Activated CD8-positive, alpha-beta T cell treated with anti-CD3 and anti-CD28 coated beads for 36 hours (primary cell): Measurements from ENCODE around the gene WDR73. TPM values are rescaled to one million over a fixed set of nuclear protein-coding genes. Genes with fewer than 3 reads are reported as not detected.
A peak's percentile ranks its signal among the peaks of the same experiment; 100 is the strongest.

Experiments
- ATAC-seq: fragments of 200-7000 bp; cut with Tn5 transposase; one replicate; pipeline ENCODE4 v1.10.0; 2021; ENCODE audit warnings: mild to moderate bottlenecking, moderate library complexity
- CTCF ChIA-PET: fragments of 350-600 bp; sonication (Branson Sonifier 250); formaldehyde crosslinking; loops from one replicate; lab custom pipeline; 2021; ENCODE audit warnings: antibody characterized with exemption; lab: Charles Lee
- POLR2A ChIA-PET: fragments of 350-600 bp; sonication (Branson Sonifier 250); formaldehyde crosslinking; loops from one replicate; lab custom pipeline; 2021; ENCODE audit warnings: antibody characterized with exemption; lab: Charles Lee
- DNase-seq: peaks from one replicate; pipeline ENCODE4 v3.0.0-alpha.2; 2020
- H3K27ac Mint-ChIP-seq: one replicate; pipeline ENCODE4 v1.8.0; 2021; ENCODE audit warnings: mild to moderate bottlenecking, mixed read lengths
- H3K27me3 Mint-ChIP-seq: one replicate; pipeline ENCODE4 v1.8.0; 2021; ENCODE audit warnings: mixed read lengths
- H3K36me3 Mint-ChIP-seq: one replicate; pipeline ENCODE4 v1.8.0; 2021; ENCODE audit warnings: low read depth, mixed read lengths
- H3K4me1 Mint-ChIP-seq: one replicate; pipeline ENCODE4 v1.8.0; 2021; ENCODE audit warnings: low read depth, mixed read lengths
- H3K4me3 Mint-ChIP-seq: one replicate; pipeline ENCODE4 v1.8.0; 2021; ENCODE audit warnings: mild to moderate bottlenecking, moderate library complexity, mixed read lengths
- H3K9me3 Mint-ChIP-seq: one replicate; pipeline ENCODE4 v1.8.0; 2021; ENCODE audit warnings: mixed read lengths
- CTCF ChIP-seq: fragments of 200-600 bp; IDR thresholded peaks from one replicate; pipeline ENCODE4 v1.8.0; 2022; ENCODE audit warnings: antibody characterized with exemption, mild to moderate bottlenecking
- intact Hi-C: fragments of 100-400 bp; cut with micrococcal nuclease; formaldehyde crosslinking; loops from one replicate; pipeline ENCODE4 v1.10.0; 2022
- total RNA-seq, 2 experiments: library from RNA; stranded (reverse); gene quantifications; one replicate each; pipeline ENCODE4 v1.2.3, GENCODE V29; 2021

WDR73 gene
- total RNA-seq, 2 experiments from 2014 or later: 12.4 to 12.5 TPM

GRCh38 chr15:84658788-84659411 lies 4.8 kb upstream of the WDR73 start:
- ATAC-seq (no peak), DNase-seq (no peak)
- H3K27ac Mint-ChIP-seq: peak overlapping the region; percentile 83
- peaks cover 28% of the 10 kb centered on the region for H3K4me1 Mint-ChIP-seq
- intact Hi-C loops: loop anchor here (5.0 to 10.0 kb wide), 3 partner anchors 88 to 216 kb away; partner anchors contain the start of gene ZNF592
- peak overlapping the region; percentile 64 for H3K4me3 Mint-ChIP-seq
- no peaks in the 10 kb centered on the region for H3K27me3 Mint-ChIP-seq
- POLR2A ChIA-PET: interaction anchor here (0.5 to 1.7 kb wide), 8 partner anchors 10 to 269 kb away, joined by 3 to 5 read pairs (median 4); no protein-coding TSS in a partner anchor
- TF ChIP-seq CTCF: no peak
- H3K9me3 Mint-ChIP-seq: no peaks in the 10 kb centered on the region
- CTCF ChIA-PET: interaction anchor here (0.6 to 2.9 kb wide), 14 partner anchors 15 to 219 kb away, joined by 3 to 13 read pairs (median 4); no protein-coding TSS in a partner anchor
- H3K36me3 Mint-ChIP-seq: no peaks in the 10 kb centered on the region

DNA sequence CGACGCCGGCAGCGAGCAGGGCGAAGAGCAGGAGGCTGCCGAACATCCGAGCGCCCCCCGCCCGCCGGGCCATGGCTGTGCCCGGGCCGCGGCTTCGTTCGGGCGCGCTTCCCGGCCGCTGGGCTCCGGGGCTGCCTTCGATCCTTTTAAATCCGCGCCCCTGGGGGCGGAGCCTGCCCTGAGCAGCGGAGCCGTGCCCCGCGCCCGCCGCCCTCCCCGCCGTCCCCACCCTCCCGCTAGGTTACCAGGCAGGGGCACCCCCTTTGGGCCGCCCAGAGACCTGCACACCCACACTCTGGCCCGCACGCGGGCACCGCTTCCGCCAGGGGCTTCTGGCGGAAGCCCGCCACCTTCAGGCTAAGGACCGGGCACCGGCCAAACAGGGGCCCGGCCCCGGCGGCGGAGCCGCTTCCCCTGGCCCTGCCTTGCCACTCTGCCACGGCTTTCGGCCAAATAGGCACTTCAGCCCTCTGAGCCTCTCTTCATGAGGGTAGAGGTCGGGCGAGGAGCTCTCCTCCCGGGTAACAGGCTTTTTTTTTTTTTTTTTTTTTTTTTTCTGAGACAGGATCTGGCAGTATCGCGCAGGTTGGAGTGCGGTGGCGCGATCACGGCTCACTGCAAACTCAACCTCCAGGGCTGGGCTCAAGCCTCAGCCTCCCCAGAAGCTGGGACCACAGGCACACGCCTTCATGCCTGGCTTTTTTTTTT lies 4.2 kb upstream of the WDR73 start, which contains the start of gene NMB:
TSS of gene NMB (minus strand) at position 120 of the 708 bp plus-strand sequence. CDS start at position 73, 47 bp downstream.
- H3K9me3 Mint-ChIP-seq: no peaks in the 10 kb centered on the region
- H3K4me3 Mint-ChIP-seq: peak within 1 kb of the TSS; percentile 69
- peaks cover 1% of the 10 kb centered on the region for H3K36me3 Mint-ChIP-seq
- ChIA-PET POLR2A (interaction anchor here (0.5 to 1.7 kb wide), 8 partner anchors 19 to 270 kb away, joined by 3 to 4 read pairs (median 4); partner anchors contain the start of gene SEC11A), CTCF (interaction anchor here (0.6 to 2.9 kb wide), 12 partner anchors 27 to 92 kb away, joined by 3 to 13 read pairs (median 4); no protein-coding TSS in a partner anchor)
- H3K27me3 Mint-ChIP-seq: no peaks in the 10 kb centered on the region
- intact Hi-C loops: loop anchor here (5.0 to 10.0 kb wide), 3 partner anchors 89 to 217 kb away; partner anchors contain the start of gene ZNF592
- peak within 1 kb of the TSS; percentile 83 for H3K27ac Mint-ChIP-seq
- H3K4me1 Mint-ChIP-seq: peaks cover 31% of the 10 kb centered on the region
- peak; percentile 86 for DNase-seq
- peak; percentile 64 for ATAC-seq
- peak; percentile 71 for TF ChIP-seq CTCF

GRCh38 chr15:84657748-84658079 lies 3.6 kb upstream of the WDR73 start:
- Mint-ChIP-seq H3K27me3 (no peaks in the 10 kb centered on the region), H3K4me3 (peak overlapping the region; percentile 69), H3K27ac (peak overlapping the region; percentile 67), H3K4me1 (peaks cover 36% of the 10 kb centered on the region), H3K36me3 (peaks cover 1% of the 10 kb centered on the region), H3K9me3 (no peaks in the 10 kb centered on the region)
- no peak for TF ChIP-seq CTCF
- ATAC-seq (no peak), DNase-seq (no peak)
- POLR2A ChIA-PET: interaction anchor here (1.3 to 1.7 kb wide), 4 partner anchors 10 to 111 kb away, joined by 4 to 5 read pairs (median 4); partner anchors contain the start of gene SEC11A
- CTCF ChIA-PET: interaction anchor here (1.2 to 2.9 kb wide), 4 partner anchors 26 to 87 kb away, joined by 4 to 13 read pairs (median 6); no protein-coding TSS in a partner anchor
- intact Hi-C loops: loop anchor here (5.0 to 10.0 kb wide), 3 partner anchors 90 to 217 kb away; partner anchors contain the start of gene ZNF592

GRCh38 chr15:84656972-84657371 lies 2.9 kb upstream of the WDR73 start:
- Mint-ChIP-seq H3K4me1 (peaks cover 42% of the 10 kb centered on the region), H3K27me3 (no peaks in the 10 kb centered on the region), H3K9me3 (no peaks in the 10 kb centered on the region), H3K27ac (peak overlapping the region; percentile 67), H3K4me3 (peak overlapping the region; percentile 69), H3K36me3 (peaks cover 6% of the 10 kb centered on the region)
- ChIA-PET POLR2A (interaction anchor here (1.1 to 1.6 kb wide), 3 partner anchors 10 to 59 kb away, joined by 3 to 5 read pairs (median 4); partner anchors contain the start of gene SEC11A), CTCF (interaction anchor here (1.1 to 4.7 kb wide), 5 partner anchors 58 to 221 kb away, joined by 3 to 33 read pairs (median 7); partner anchors contain the start of gene ZSCAN2)
- DNase-seq (no peak), ATAC-seq (no peak)
- intact Hi-C loops: loop anchor here (5.0 to 10.0 kb wide), 3 partner anchors 90 to 218 kb away; partner anchors contain the start of gene ZNF592
- no peak for TF ChIP-seq CTCF
